Measurements from ENCODE around the gene FAM221A. TPM values are rescaled to one million over a fixed set of nuclear protein-coding genes. Genes with fewer than 3 reads are reported as not detected.
"Not testable (repeated sequence)": the region's sequence is repeated elsewhere in the genome, so short reads cannot be mapped to it uniquely, and the experiment has no call there.

Gene FAM221A
- total and polyA plus RNA-seq, 3 donors from 2014 or later: 29.5 to 55.7 (median 32.9) TPM

GRCh38 chr7:23662984-23663313 lies 17.1 kb upstream of the FAM221A start:
- DNase-seq: no peak
- Histone ChIP-seq H3K4me1 (no peaks in the 10 kb centered on the region), H3K27me3 (no peaks in the 10 kb centered on the region), H3K4me3 (no peak overlapping the region), H3K27ac (no peak overlapping the region), H3K36me3 (ENCODE audit: low read depth, missing control alignments) (no peaks in the 10 kb centered on the region), H3K9me3 (no peaks in the 10 kb centered on the region)
- TF ChIP-seq POLR2A (IDR thresholded peaks at IDR 0.05) (no peak), CTCF (IDR thresholded peaks at IDR 0.05) (no peak)
- WGBS, 2 donors: 86 to 90% methylated on average over 2 of the region's 2 CpGs
- intact Hi-C loops (cut with DNase I; ENCODE audit: low total_unique reads): no loop called here

GRCh38 chr7:23664122-23664521 lies 15.9 kb upstream of the FAM221A start:
- intact Hi-C loops (cut with DNase I; ENCODE audit: low total_unique reads): no loop called here

GRCh38 chr7:23672033-23672432 lies 8.0 kb upstream of the FAM221A start:
- Histone ChIP-seq H3K27me3 (no peaks in the 10 kb centered on the region), H3K36me3 (ENCODE audit: low read depth, missing control alignments) (no peaks in the 10 kb centered on the region), H3K27ac (no peak overlapping the region), H3K4me1 (no peaks in the 10 kb centered on the region), H3K9me3 (no peaks in the 10 kb centered on the region), H3K4me3 (no peak overlapping the region)
- DNase-seq: no peak
- intact Hi-C loops (cut with DNase I; ENCODE audit: low total_unique reads): no loop called here
- 70 to 83% methylated on average over 3 of the region's 3 CpGs for WGBS, 2 donors
- TF ChIP-seq CTCF (IDR thresholded peaks at IDR 0.05) (no peak), POLR2A (IDR thresholded peaks at IDR 0.05) (no peak)

More at GRCh38 chr7:23664122-23664521, 15.9 kb upstream of the FAM221A start:
- no peaks in the 10 kb centered on the region for H3K9me3 ChIP-seq
- H3K4me1 ChIP-seq: no peaks in the 10 kb centered on the region
- no peaks in the 10 kb centered on the region for H3K27me3 ChIP-seq
- no peak for DNase-seq
- TF ChIP-seq POLR2A (IDR thresholded peaks at IDR 0.05) (no peak), CTCF (IDR thresholded peaks at IDR 0.05) (no peak)
- H3K4me3 ChIP-seq: no peak overlapping the region
- no peaks in the 10 kb centered on the region for H3K36me3 ChIP-seq (ENCODE audit: low read depth, missing control alignments)
- no peak overlapping the region for H3K27ac ChIP-seq

GRCh38 chr7:23680414-23681405 lies 711 bp downstream of the FAM221A start:
- Histone ChIP-seq H3K36me3 (ENCODE audit: low read depth, missing control alignments) (no peaks in the 10 kb centered on the region), H3K27ac (peak overlapping the region; percentile 75 to 93), H3K4me1 (no peaks in the 10 kb centered on the region), H3K27me3 (no peaks in the 10 kb centered on the region), H3K9me3 (no peaks in the 10 kb centered on the region), H3K4me3 (peak overlapping the region; percentile 77 to 78)
- WGBS, 2 donors: 3 to 7% methylated on average over 36 to 42 of the region's 42 CpGs
- TF ChIP-seq CTCF (IDR thresholded peaks at IDR 0.05) (no peak), POLR2A (IDR thresholded peaks at IDR 0.05) (no peak)
- intact Hi-C loops (cut with DNase I; ENCODE audit: low total_unique reads): no loop called here
- peak; percentile 53 for DNase-seq

- 60 to 65% methylated on average over 6 of the region's 6 CpGs for WGBS, 2 donors
- H3K4me1 ChIP-seq; intact Hi-C loops (cut with DNase I; ENCODE audit: low total_unique reads); H3K4me3 ChIP-seq; H3K36me3 ChIP-seq (ENCODE audit: low read depth, missing control alignments); H3K27me3 ChIP-seq; H3K9me3 ChIP-seq; DNase-seq: not testable (repeated sequence)
- peak overlapping the region in 1 of 2 donors; percentile 41 for H3K27ac ChIP-seq
Observed at GRCh38 chr7:23684041-23684440, 4.0 kb downstream of the FAM221A start.
